Measurements from ENCODE around the gene CAMK2G.
A peak's percentile ranks its signal among the peaks of the same experiment; 100 is the strongest.

The CAMK2G gene

GRCh38 chr10:73786512-73786885 lies 87.9 kb downstream of the CAMK2G start (continued):
- TF ChIP-seq CSRNP3 (CRISPR knock-in tag; IDR thresholded peaks at IDR 0.05): no peak
- TF ChIP-seq CSDC2 (CRISPR knock-in tag; IDR thresholded peaks at IDR 0.05): no peak
- TF ChIP-seq SNAI2 (CRISPR knock-in tag; IDR thresholded peaks at IDR 0.05): no peak
- TF ChIP-seq TCF4 (CRISPR knock-in tag; IDR thresholded peaks at IDR 0.05; ENCODE audit: borderline replicate concordance): no peak
- TF ChIP-seq PPARA (CRISPR knock-in tag; IDR thresholded peaks at IDR 0.05; ENCODE audit: borderline replicate concordance): no peak
- TF ChIP-seq TOX (CRISPR knock-in tag; IDR thresholded peaks at IDR 0.05; ENCODE audit: borderline replicate concordance): no peak
- TF ChIP-seq ZNF565 (CRISPR knock-in tag; conservative IDR thresholded peaks at IDR 0.05; ENCODE audit: low read depth): no peak
- no peak for TF ChIP-seq RARB (CRISPR knock-in tag; IDR thresholded peaks at IDR 0.05)

- TF ChIP-seq ISL1 (CRISPR knock-in tag; IDR thresholded peaks at IDR 0.05) (no peak), PATZ1 (CRISPR knock-in tag; IDR thresholded peaks at IDR 0.05; ENCODE audit: borderline replicate concordance) (no peak), CREB5 (CRISPR knock-in tag; IDR thresholded peaks at IDR 0.05; ENCODE audit: low read depth) (no peak), POU6F1 (CRISPR knock-in tag; IDR thresholded peaks at IDR 0.05; ENCODE audit: borderline replicate concordance, low read depth) (no peak), TOX (CRISPR knock-in tag; IDR thresholded peaks at IDR 0.05; ENCODE audit: borderline replicate concordance) (no peak), SNAI2 (CRISPR knock-in tag; IDR thresholded peaks at IDR 0.05) (no peak), ZNF8 (CRISPR knock-in tag; IDR thresholded peaks at IDR 0.05) (no peak)
- ATAC-seq: peak; percentile 11
Observed at GRCh38 chr10:73785721-73786511, 88.4 kb downstream of the CAMK2G start.

- peak; percentile 94 for ATAC-seq
- TF ChIP-seq ZNF8 (CRISPR knock-in tag; IDR thresholded peaks at IDR 0.05) (no peak), CSDC2 (CRISPR knock-in tag; IDR thresholded peaks at IDR 0.05) (no peak), ISL1 (CRISPR knock-in tag; IDR thresholded peaks at IDR 0.05) (no peak), ESRRG (CRISPR knock-in tag; IDR thresholded peaks at IDR 0.05) (no peak), CSRNP3 (CRISPR knock-in tag; IDR thresholded peaks at IDR 0.05) (no peak), RARB (CRISPR knock-in tag; IDR thresholded peaks at IDR 0.05) (no peak), ZFP3 (CRISPR knock-in tag; IDR thresholded peaks at IDR 0.05) (no peak), CREB5 (CRISPR knock-in tag; IDR thresholded peaks at IDR 0.05; ENCODE audit: low read depth) (no peak), BACH2 (CRISPR knock-in tag; IDR thresholded peaks at IDR 0.05; ENCODE audit: borderline replicate concordance) (no peak), PPARA (CRISPR knock-in tag; IDR thresholded peaks at IDR 0.05; ENCODE audit: borderline replicate concordance) (no peak), ZFP30 (CRISPR knock-in tag; IDR thresholded peaks at IDR 0.05) (no peak), PATZ1 (CRISPR knock-in tag; IDR thresholded peaks at IDR 0.05; ENCODE audit: borderline replicate concordance) (no peak), ZNF70 (CRISPR knock-in tag; IDR thresholded peaks at IDR 0.05) (no peak), TSHZ2 (CRISPR knock-in tag; IDR thresholded peaks at IDR 0.05) (no peak), SNAI2 (CRISPR knock-in tag; IDR thresholded peaks at IDR 0.05) (no peak), POU6F1 (CRISPR knock-in tag; IDR thresholded peaks at IDR 0.05; ENCODE audit: borderline replicate concordance, low read depth) (no peak)
Observed at GRCh38 chr10:73785211-73785720, 89.1 kb downstream of the CAMK2G start, which contains the start of gene ZSWIM8. Gene ZSWIM8, plus strand, starts transcription at chr10:73785606. Its CDS starts 273 bp downstream, at chr10:73785879.
